OCI-LY3 (cell line): ENCODE measurements around the gene NKTR.

Source experiments
- H2AFZ ChIP-seq: fragments of 200-600, 300-600 bp; shearing (Covaris generic); 2 replicates; pipeline ENCODE4 v1.6.0; 2014; ENCODE audit warnings: antibody characterized with exemption, low read depth, low read length
- H3K27ac ChIP-seq: fragments of 200-600, 300-600 bp; sonication (generic); 2 replicates; pipeline ENCODE4 v1.5.1; 2014; ENCODE audit warnings: mild to moderate bottlenecking, low read length, moderate library complexity, mixed read lengths
- H3K27me3 ChIP-seq: fragments of 200-600, 300-600 bp; sonication (generic); 2 replicates; pipeline ENCODE4 v1.6.1; 2014; ENCODE audit warnings: low read depth, low read length, mixed read lengths
- H3K36me3 ChIP-seq: fragments of 200-600, 300-600 bp; sonication (generic); replicated peaks from 2 replicates; pipeline ENCODE3; 2014; ENCODE audit warnings: low read depth, low read length, mixed read lengths
- H3K4me1 ChIP-seq: fragments of 300-600, 200-600 bp; sonication (generic); 2 replicates; pipeline ENCODE4 v1.6.1; 2014; ENCODE audit warnings: low read length, mixed read lengths
- H3K4me2 ChIP-seq: fragments of 200-600, 300-600 bp; sonication (generic); 2 replicates; pipeline ENCODE4 v1.6.1; 2014; ENCODE audit warnings: low read length, mixed read lengths
- H3K4me3 ChIP-seq: fragments of 300-600, 200-600 bp; sonication (generic); 2 replicates; pipeline ENCODE4 v1.5.1; 2014; ENCODE audit warnings: antibody characterized with exemption, mild to moderate bottlenecking, low read length, moderate library complexity
- H3K79me2 ChIP-seq: fragments of 300-600, 200-600 bp; shearing (Covaris generic); 2 replicates; pipeline ENCODE4 v1.6.1; 2014; ENCODE audit warnings: mild to moderate bottlenecking, low read length, mixed read lengths
- H3K9ac ChIP-seq: fragments of 300-600, 200-600 bp; shearing (Covaris generic); 2 replicates; pipeline ENCODE4 v1.6.0; 2014; ENCODE audit warnings: mild to moderate bottlenecking, low read length, moderate library complexity
- H3K9me3 ChIP-seq: fragments of 200-600, 300-600 bp; shearing (Covaris generic); 2 replicates; pipeline ENCODE4 v1.6.1; 2014; ENCODE audit warnings: low read length, mixed read lengths; ENCODE audit not compliant: insufficient read depth
- H4K20me1 ChIP-seq: fragments of 200-600, 300-600 bp; sonication (generic); 2 replicates; pipeline ENCODE4 v1.6.1; 2016; ENCODE audit warnings: low read length, mixed read lengths; ENCODE audit not compliant: insufficient read depth
- CTCF ChIP-seq: fragments of 200-600, 300-600 bp; sonication (generic); IDR thresholded peaks from 2 replicates; pipeline ENCODE4 v1.5.1; 2014; ENCODE audit warnings: antibody characterized with exemption, low read length, low read depth
- EZH2phosphoT487 ChIP-seq: fragments of 200-600 bp; shearing (Covaris generic); IDR thresholded peaks from 2 replicates; pipeline ENCODE4 v1.6.1; 2018; ENCODE audit warnings: antibody characterized with exemption, mixed run types, low read depth

Gene NKTR

GRCh38 chr3:42632146-42632545 is 31.7 kb downstream of the NKTR start:
- no peak overlapping the region for H3K27ac ChIP-seq
- H3K4me2 ChIP-seq: no peak overlapping the region
- TF ChIP-seq CTCF: no peak
- TF ChIP-seq EZH2phosphoT487: no peak
- peaks cover 33% of the 10 kb centered on the region for H4K20me1 ChIP-seq
- H3K27me3 ChIP-seq: no peaks in the 10 kb centered on the region
- peaks cover 66% of the 10 kb centered on the region for H3K36me3 ChIP-seq
- H2AFZ ChIP-seq: no peak overlapping the region
- H3K4me1 ChIP-seq: peaks cover 28% of the 10 kb centered on the region
- H3K79me2 ChIP-seq: no peaks in the 10 kb centered on the region
- no peaks in the 10 kb centered on the region for H3K9me3 ChIP-seq
- H3K9ac ChIP-seq: no peak overlapping the region
- no peak overlapping the region for H3K4me3 ChIP-seq

DNA sequence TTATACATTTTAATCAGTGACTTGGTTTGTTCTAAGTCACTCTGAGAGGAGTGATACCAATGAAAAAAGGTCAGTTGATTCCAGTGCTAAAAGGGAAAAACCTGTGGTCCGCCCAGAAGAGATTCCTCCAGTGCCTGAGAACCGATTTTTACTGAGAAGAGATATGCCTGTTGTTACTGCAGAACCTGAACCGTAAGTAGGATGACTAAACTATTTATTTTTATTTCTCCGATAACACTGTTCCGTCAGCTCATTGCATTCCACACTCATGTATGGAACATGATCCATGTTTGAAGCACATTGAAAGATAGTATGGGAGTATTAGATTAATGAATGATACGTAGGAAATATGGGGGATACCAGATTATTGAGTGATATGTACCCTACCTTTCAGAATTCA is 33.1 kb downstream of the NKTR start:
- H3K79me2 ChIP-seq: no peaks in the 10 kb centered on the region
- H3K9ac ChIP-seq: no peak overlapping the region
- H3K4me1 ChIP-seq: peaks cover 34% of the 10 kb centered on the region
- H3K9me3 ChIP-seq: no peaks in the 10 kb centered on the region
- H3K4me2 ChIP-seq: no peak overlapping the region
- no peak overlapping the region for H3K27ac ChIP-seq
- TF ChIP-seq CTCF (no peak), EZH2phosphoT487 (no peak)
- H2AFZ ChIP-seq: no peak overlapping the region
- peaks cover 72% of the 10 kb centered on the region for H3K36me3 ChIP-seq
- H4K20me1 ChIP-seq: peaks cover 30% of the 10 kb centered on the region
- no peaks in the 10 kb centered on the region for H3K27me3 ChIP-seq
- no peak overlapping the region for H3K4me3 ChIP-seq

- H3K27ac ChIP-seq: no peak overlapping the region
- peaks cover 36% of the 10 kb centered on the region for H3K4me1 ChIP-seq
- peaks cover 39% of the 10 kb centered on the region for H4K20me1 ChIP-seq
- no peak for TF ChIP-seq EZH2phosphoT487
- peak; percentile 66 for TF ChIP-seq CTCF
- no peaks in the 10 kb centered on the region; the same call in 1 of the 2 replicates for H3K79me2 ChIP-seq
- H2AFZ ChIP-seq: no peak overlapping the region
- H3K9me3 ChIP-seq: no peaks in the 10 kb centered on the region
- no peaks in the 10 kb centered on the region for H3K27me3 ChIP-seq
- H3K9ac ChIP-seq: no peak overlapping the region
- peaks cover 74% of the 10 kb centered on the region for H3K36me3 ChIP-seq
- H3K4me3 ChIP-seq: no peak overlapping the region
- H3K4me2 ChIP-seq: peak overlapping the region; percentile 19
Measured at GRCh38 chr3:42635111-42635510, 34.6 kb downstream of the NKTR start.

DNA sequence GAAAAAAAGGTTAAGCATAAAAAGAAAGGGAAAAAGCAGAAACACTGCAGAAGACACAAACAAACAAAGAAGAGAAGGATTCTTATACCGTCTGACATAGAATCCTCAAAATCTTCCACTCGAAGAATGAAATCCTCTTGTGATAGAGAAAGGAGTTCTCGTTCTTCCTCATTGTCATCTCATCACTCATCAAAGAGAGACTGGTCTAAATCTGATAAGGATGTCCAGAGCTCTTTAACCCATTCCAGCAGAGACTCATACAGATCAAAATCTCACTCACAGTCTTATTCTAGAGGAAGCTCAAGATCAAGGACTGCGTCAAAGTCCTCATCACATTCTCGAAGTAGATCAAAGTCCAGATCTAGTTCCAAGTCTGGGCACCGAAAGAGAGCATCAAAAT is 36.5 kb downstream of the NKTR start:
- peaks cover 36% of the 10 kb centered on the region for H3K4me1 ChIP-seq
- peaks cover 67% of the 10 kb centered on the region for H3K36me3 ChIP-seq
- peaks cover 32% of the 10 kb centered on the region for H4K20me1 ChIP-seq

More for the DNA sequence above, 36.5 kb downstream of the NKTR start:
- Histone ChIP-seq H3K27me3 (no peaks in the 10 kb centered on the region), H3K4me2 (no peak overlapping the region; the same call in 1 of the 2 replicates), H3K27ac (no peak overlapping the region), H3K79me2 (peaks cover 7% of the 10 kb centered on the region), H2AFZ (no peak overlapping the region), H3K9ac (no peak overlapping the region), H3K9me3 (no peaks in the 10 kb centered on the region), H3K4me3 (no peak overlapping the region)
- no peak for TF ChIP-seq CTCF
- no peak for TF ChIP-seq EZH2phosphoT487
